Prostate gland (tissue), 2 donors: Measurements from ENCODE around the gene ZNF587. TPM values are rescaled to one million over a fixed set of nuclear protein-coding genes. Genes with fewer than 3 reads are reported as not detected.
"Not testable (repeated sequence)": the region's sequence is repeated elsewhere in the genome, so short reads cannot be mapped to it uniquely, and the experiment has no call there.

Source experiments
- DNase-seq: peaks from one replicate; pipeline ENCODE4 v3.0.0-alpha.2; 2019; ENCODE audit warnings: low spot score
- H3K27ac ChIP-seq, 2 donors: fragments of 200-600 bp; sonication (generic); 2 replicates each; pipeline ENCODE4 v1.5.1; 2017 to 2019
- H3K27me3 ChIP-seq: fragments of 200-600 bp; sonication (generic); replicated peaks from 2 replicates; pipeline ENCODE4 v1.5.1; 2019; ENCODE audit not compliant: insufficient read depth
- H3K36me3 ChIP-seq, 2 donors: fragments of 200-600 bp; sonication (generic); 1 replicate in 1 of 2; 2 replicates in 1 of 2; pipeline versions ENCODE4 v1.5.1 to v1.8.1; 2017 to 2019
- H3K4me1 ChIP-seq: fragments of 200-600 bp; sonication (generic); replicated peaks from 2 replicates; pipeline ENCODE4 v1.5.1; 2019
- H3K4me3 ChIP-seq, 2 donors: fragments of 200-600 bp; sonication (generic); 2 replicates each; pipeline ENCODE4 v1.5.1; 2017 to 2019
- H3K9me3 ChIP-seq: fragments of 200-600 bp; sonication (generic); 2 replicates; pipeline ENCODE4 v1.5.1; 2017
- CTCF ChIP-seq, 4 experiments: fragments of 200-600 bp in 2 of 4; fragments of 450-650 bp in 2 of 4; sonication (generic) in 2 of 4; IDR thresholded peaks; 1 replicate in 3 of 4; 2 replicates in 1 of 4; pipeline ENCODE4 v1.5.1; 2016 to 2019; ENCODE audit warnings: antibody characterized with exemption in 4 of 4, mild to moderate bottlenecking in 2 of 4, moderate library complexity in 2 of 4
- POLR2A ChIP-seq: fragments of 450-650 bp; IDR thresholded peaks from one replicate; pipeline ENCODE4 v1.6.1; 2016; ENCODE audit warnings: antibody characterized with exemption, mild to moderate bottlenecking
- POLR2AphosphoS5 ChIP-seq: sonication (generic); formaldehyde crosslinking; IDR thresholded peaks from one replicate; pipeline ENCODE4 v1.6.1; 2017; ENCODE audit warnings: antibody characterized with exemption
- WGBS: methylation state at CpG from one replicate; pipeline ENCODE4 v1.1.5; 2018; 5-methylcytosine and 5-hydroxymethylcytosine counted together
- intact Hi-C: fragments of 100-400 bp; cut with DNase I; formaldehyde crosslinking; loops from one replicate; pipeline ENCODE4 v1.14.2; 2022
- total RNA-seq, 2 donors: library from RNA; depleted of rRNA; stranded (reverse); fragments of >200 nt; gene quantifications; one replicate each; pipeline ENCODE4 v1.1.0, GENCODE V29; 2016

The ZNF587 gene
- 10 to 100 TPM; 32.1 to 49.7 TPM for total RNA-seq

GRCh38 chr19:57849666-57850473 lies at the start of gene ZNF587:
Gene ZNF587 (plus strand): TSS chr19:57849859. CDS start chr19:57850039, 180 bp downstream.
- H3K36me3 ChIP-seq, H3K9me3 ChIP-seq, H3K4me1 ChIP-seq, intact Hi-C loops, H3K27me3 ChIP-seq: not testable (repeated sequence)
- H3K4me3 ChIP-seq: peak within 1 kb of the TSS; percentile 50 to 74
- DNase-seq: peak; percentile 79
- 1% methylated on average over 42 of the region's 42 CpGs for WGBS
- H3K27ac ChIP-seq: peak within 1 kb of the TSS; percentile 77 to 79
- peak; percentile 11 for TF ChIP-seq POLR2A
- TF ChIP-seq POLR2AphosphoS5: peak; percentile 90

- Histone ChIP-seq H3K9me3 (no peaks in the 10 kb centered on the region), H3K27ac (peak overlapping the region; percentile 24 to 90), H3K27me3 (no peaks in the 10 kb centered on the region), H3K36me3 (no peaks in the 10 kb centered on the region), H3K4me3 (no peak overlapping the region), H3K4me1 (peaks cover 14% of the 10 kb centered on the region)
- no peak for TF ChIP-seq POLR2A
- TF ChIP-seq CTCF (IDR thresholded peaks at IDR 0.05): no peak
- no peak for TF ChIP-seq POLR2AphosphoS5
- intact Hi-C loops: no loop called here
- 66% methylated on average over 5 of the region's 5 CpGs for WGBS
- DNase-seq: no peak
Measured at GRCh38 chr19:57800696-57801095, 49.0 kb upstream of the ZNF587 start.

GRCh38 chr19:57802269-57802668 lies 47.4 kb upstream of the ZNF587 start:
- intact Hi-C loops: no loop called here
- Histone ChIP-seq H3K4me3 (no peak overlapping the region), H3K36me3 (no peaks in the 10 kb centered on the region), H3K9me3 (no peaks in the 10 kb centered on the region), H3K27me3 (no peaks in the 10 kb centered on the region), H3K27ac (peak overlapping the region; percentile 90 to 92), H3K4me1 (peaks cover 17% of the 10 kb centered on the region)
- no peak for TF ChIP-seq POLR2A
- no peak for TF ChIP-seq CTCF (IDR thresholded peaks at IDR 0.05)
- no peak for TF ChIP-seq POLR2AphosphoS5
- 92% methylated on average over 4 of the region's 4 CpGs for WGBS
- no peak for DNase-seq

- peaks cover 17% of the 10 kb centered on the region for H3K4me1 ChIP-seq
- no peak for DNase-seq
- H3K27me3 ChIP-seq: no peaks in the 10 kb centered on the region
- TF ChIP-seq POLR2A (no peak), CTCF (IDR thresholded peaks at IDR 0.05) (no peak), POLR2AphosphoS5 (no peak)
- no peaks in the 10 kb centered on the region for H3K9me3 ChIP-seq
- H3K4me3 ChIP-seq: peak overlapping the region; percentile 35 to 42
- WGBS: 3% methylated on average over 6 of the region's 6 CpGs
- no peaks in the 10 kb centered on the region for H3K36me3 ChIP-seq
- H3K27ac ChIP-seq: peak overlapping the region; percentile 90 to 92
- intact Hi-C loops: no loop called here
Measured at GRCh38 chr19:57803265-57803593, 46.4 kb upstream of the ZNF587 start.

- DNase-seq: no peak
- 2% methylated on average over 19 of the region's 19 CpGs for WGBS
- Histone ChIP-seq H3K9me3 (no peaks in the 10 kb centered on the region), H3K27ac (peak overlapping the region; percentile 90 to 92), H3K4me3 (peak overlapping the region; percentile 35 to 42), H3K27me3 (no peaks in the 10 kb centered on the region), H3K36me3 (no peaks in the 10 kb centered on the region), H3K4me1 (peaks cover 15% of the 10 kb centered on the region)
- intact Hi-C loops: no loop called here
- TF ChIP-seq CTCF (IDR thresholded peaks at IDR 0.05): no peak
- TF ChIP-seq POLR2A: no peak
- peak; percentile 14 for TF ChIP-seq POLR2AphosphoS5
Measured at GRCh38 chr19:57803594-57804325, 45.9 kb upstream of the ZNF587 start.
